Breast epithelium (tissue), 4 donors: ENCODE results near the gene GLIS1. TPM values are rescaled to one million over a fixed set of nuclear protein-coding genes. Genes with fewer than 3 reads are reported as not detected.

Experiments used
- DNase-seq, 2 donors: peaks; one replicate each; pipeline ENCODE4 v3.0.0-alpha.2; 2019; ENCODE audit warnings: low spot score in 2 of 2
- H3K27ac ChIP-seq, 2 donors: fragments of 200-600 bp; sonication (generic) in 1 of 2; one replicate each; pipeline ENCODE4 v1.5.1; 2016 to 2019; ENCODE audit warnings: mild to moderate bottlenecking in 1 of 2
- H3K27me3 ChIP-seq, 2 donors: fragments of 200-600 bp; sonication (generic) in 1 of 2; one replicate each; pipeline versions ENCODE4 v1.5.1 to v1.6.0; 2017 to 2019; ENCODE audit warnings: control low read depth in 1 of 2, mild to moderate bottlenecking in 1 of 2
- H3K36me3 ChIP-seq: fragments of 200-600 bp; one replicate; pipeline ENCODE4 v1.5.1; 2019
- H3K4me1 ChIP-seq, 2 donors: fragments of 200-600 bp; sonication (generic); one replicate each; pipeline ENCODE4 v1.5.1; 2016 to 2019; ENCODE audit warnings: control low read depth in 1 of 2
- H3K4me3 ChIP-seq, 3 donors: fragments of 200-600 bp; sonication (generic); 1 replicate in 2 of 3; 2 replicates in 1 of 3; pipeline ENCODE4 v1.5.1; 2016 to 2019; ENCODE audit warnings: mild to moderate bottlenecking in 3 of 3, moderate library complexity in 2 of 3
- H3K9me3 ChIP-seq, 2 donors: fragments of 200-600 bp; sonication (generic) in 1 of 2; one replicate each; pipeline ENCODE4 v1.5.1; 2016 to 2019; ENCODE audit warnings: control low read depth in 1 of 2
- CTCF ChIP-seq, 3 donors: fragments of 450-650 bp; IDR thresholded peaks; one replicate each; pipeline ENCODE4 v1.5.1; 2016 to 2017; ENCODE audit warnings: antibody characterized with exemption in 3 of 3, mild to moderate bottlenecking in 3 of 3, moderate library complexity in 3 of 3
- POLR2A ChIP-seq: fragments of 450-650 bp; IDR thresholded peaks from one replicate; pipeline ENCODE4 v1.6.1; 2016; ENCODE audit warnings: antibody characterized with exemption, mild to moderate bottlenecking, moderate library complexity
- POLR2AphosphoS5 ChIP-seq, 3 donors: sonication (generic); formaldehyde crosslinking; IDR thresholded peaks; one replicate each; pipeline ENCODE4 v1.6.1; 2017; ENCODE audit warnings: antibody characterized with exemption in 3 of 3
- intact Hi-C: fragments of 100-400 bp; cut with DNase I; formaldehyde crosslinking; loops from one replicate; pipeline ENCODE4 v1.15.1; 2023; ENCODE audit warnings: low total_unique reads
- total RNA-seq, 3 donors: library from RNA; depleted of rRNA; stranded (reverse); fragments of >200 nt; gene quantifications; one replicate each; pipeline ENCODE4 v1.1.0, GENCODE V29; 2016

The GLIS1 gene
- total RNA-seq, 3 donors from 2014 or later, result 0.16 to 2.0 (median 0.59) TPM

DNA sequence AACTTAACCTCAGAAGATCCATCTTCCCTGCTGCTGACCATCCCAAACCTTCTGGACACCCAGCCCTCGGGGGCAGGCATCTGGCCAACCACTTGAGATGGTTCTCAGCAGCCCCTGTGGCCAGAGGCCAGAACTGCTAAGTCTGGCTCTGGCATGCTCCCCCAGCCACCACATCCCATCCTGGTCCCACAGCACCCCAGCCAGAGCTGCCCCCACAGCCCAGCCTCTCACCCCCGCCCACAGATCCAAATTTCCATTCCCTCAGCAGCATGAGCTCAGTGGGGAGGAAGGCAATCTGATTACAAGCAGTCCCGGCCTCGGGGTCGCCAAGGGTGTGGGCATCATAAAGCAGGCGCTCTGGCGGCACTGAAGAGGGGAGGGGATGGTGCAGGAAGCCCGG is 45.6 kb downstream of the GLIS1 start:
- Histone ChIP-seq H3K36me3 (no peaks in the 10 kb centered on the region), H3K27me3 (no peaks in the 10 kb centered on the region), H3K9me3 (no peaks in the 10 kb centered on the region), H3K27ac (no peak overlapping the region), H3K4me1 (no peaks in the 10 kb centered on the region), H3K4me3 (no peak overlapping the region)
- intact Hi-C loops, result no loop called here
- no peak for TF ChIP-seq CTCF (IDR thresholded peaks at IDR 0.05)
- TF ChIP-seq POLR2A, result no peak
- TF ChIP-seq POLR2AphosphoS5 (IDR thresholded peaks at IDR 0.05), result no peak
- DNase-seq, result no peak

DNA sequence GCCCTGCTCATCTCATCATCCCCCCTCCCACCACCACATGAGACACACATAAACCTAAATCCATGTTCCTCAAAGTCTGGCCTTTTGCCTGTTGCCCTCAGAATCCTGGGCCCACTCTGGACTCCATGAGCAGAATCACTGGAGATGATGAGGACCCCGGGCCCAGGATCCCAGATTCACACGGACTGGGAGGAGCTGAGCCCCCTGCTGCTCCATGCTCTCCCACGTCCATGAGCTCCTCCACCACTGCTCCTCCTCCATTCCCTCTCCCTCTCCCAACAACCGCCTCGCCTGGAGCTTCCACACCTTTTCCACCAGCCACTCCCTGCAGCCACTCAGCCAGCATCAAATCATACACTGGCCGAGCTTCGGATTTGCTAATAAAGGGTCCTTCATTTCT is 47.6 kb downstream of the GLIS1 start:
- no peaks in the 10 kb centered on the region for H3K36me3 ChIP-seq
- H3K4me1 ChIP-seq, result no peaks in the 10 kb centered on the region
- no peak for DNase-seq
- intact Hi-C loops, result no loop called here
- H3K9me3 ChIP-seq, result no peaks in the 10 kb centered on the region
- H3K4me3 ChIP-seq, result no peak overlapping the region
- H3K27me3 ChIP-seq, result no peaks in the 10 kb centered on the region
- H3K27ac ChIP-seq, result no peak overlapping the region
- no peak for TF ChIP-seq POLR2A
- TF ChIP-seq CTCF (IDR thresholded peaks at IDR 0.05), result no peak
- no peak for TF ChIP-seq POLR2AphosphoS5 (IDR thresholded peaks at IDR 0.05)

DNA sequence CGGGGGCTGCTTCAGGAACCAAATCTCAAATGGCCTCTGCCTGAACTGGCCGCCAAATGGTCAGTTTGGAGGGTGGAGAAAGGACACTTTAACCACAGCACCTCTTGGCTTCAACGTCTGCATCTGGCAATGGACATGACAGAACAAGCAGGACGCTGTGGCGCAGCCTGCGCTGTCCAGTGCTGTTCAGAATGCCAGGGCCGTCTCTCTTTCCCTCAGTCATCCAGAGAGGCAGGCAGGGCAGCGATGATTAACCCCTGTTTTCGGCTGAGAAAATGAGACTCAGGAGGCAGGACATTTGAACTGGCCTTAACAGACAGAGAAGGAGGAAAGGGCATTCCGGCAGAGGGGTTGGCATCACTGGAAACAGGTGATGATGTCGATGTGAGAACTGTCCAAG is 48.6 kb downstream of the GLIS1 start:
- Histone ChIP-seq H3K27ac (no peak overlapping the region), H3K4me3 (no peak overlapping the region), H3K36me3 (no peaks in the 10 kb centered on the region), H3K4me1 (no peaks in the 10 kb centered on the region), H3K27me3 (no peaks in the 10 kb centered on the region), H3K9me3 (no peaks in the 10 kb centered on the region)
- intact Hi-C loops, result no loop called here
- TF ChIP-seq CTCF (IDR thresholded peaks at IDR 0.05) (no peak), POLR2AphosphoS5 (IDR thresholded peaks at IDR 0.05) (no peak)
- no peak for DNase-seq

DNA sequence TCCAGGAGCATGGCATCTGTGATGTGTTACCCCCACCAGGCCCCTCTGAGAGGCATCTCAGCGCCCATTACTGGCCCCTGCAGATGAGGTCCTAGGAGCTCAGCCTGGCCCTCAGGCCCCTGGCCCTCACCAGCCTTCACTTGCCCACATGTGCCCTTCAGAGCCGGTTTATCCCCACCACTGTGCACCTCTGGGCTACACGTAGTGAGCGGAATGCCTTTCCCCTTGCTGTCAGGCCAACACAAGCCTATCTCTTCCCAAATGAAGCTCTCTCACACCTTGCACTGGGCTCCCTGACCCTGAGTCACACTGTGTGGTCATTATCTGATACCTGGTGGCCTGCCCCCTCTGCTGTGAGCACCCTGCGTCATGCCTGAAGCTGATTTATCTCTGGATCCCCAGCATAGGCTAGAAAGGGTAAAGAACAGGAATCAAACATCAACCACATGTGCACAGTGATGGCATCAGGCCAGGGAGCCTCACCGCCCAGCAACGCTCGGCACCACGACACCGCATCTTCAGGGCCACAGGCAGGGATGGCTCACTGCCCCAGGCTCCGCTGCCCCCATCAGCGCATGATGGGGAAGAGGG is 49.1 kb downstream of the GLIS1 start:
- Histone ChIP-seq H3K27me3 (no peaks in the 10 kb centered on the region), H3K4me1 (no peaks in the 10 kb centered on the region), H3K4me3 (no peak overlapping the region), H3K9me3 (no peaks in the 10 kb centered on the region), H3K27ac (no peak overlapping the region), H3K36me3 (no peaks in the 10 kb centered on the region)
- TF ChIP-seq POLR2A, result no peak
- TF ChIP-seq CTCF (IDR thresholded peaks at IDR 0.05), result no peak
- TF ChIP-seq POLR2AphosphoS5 (IDR thresholded peaks at IDR 0.05), result no peak
- intact Hi-C loops, result loop anchor here (2.0 kb wide), 1 partner anchor 69 kb away; no protein-coding TSS in a partner anchor
- DNase-seq, result no peak

DNA sequence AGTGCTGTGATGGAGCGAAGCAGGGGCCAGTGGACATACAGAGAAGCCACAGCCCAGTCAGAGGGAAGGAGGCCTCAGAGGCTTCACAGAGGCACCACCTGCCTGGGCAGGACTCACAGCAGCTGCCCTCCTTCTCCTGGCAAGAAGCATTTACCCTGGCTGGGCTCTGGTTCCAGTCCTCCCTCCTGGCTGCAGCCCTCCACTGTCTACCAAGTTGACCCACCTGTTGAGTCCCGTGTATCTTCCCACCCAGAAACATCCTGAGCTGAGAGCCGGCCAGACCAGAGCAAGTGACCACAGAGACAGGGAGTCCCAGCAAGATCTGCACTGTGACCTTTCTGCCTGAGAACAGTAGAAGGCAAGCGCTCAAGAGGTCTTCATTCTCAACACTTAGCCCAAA is 49.7 kb downstream of the GLIS1 start:
- no peak for DNase-seq
- TF ChIP-seq CTCF (IDR thresholded peaks at IDR 0.05) (no peak), POLR2A (no peak)
- Histone ChIP-seq H3K27me3 (peaks cover 0 to under 1% of the 10 kb centered on the region in 2 donors), H3K9me3 (no peaks in the 10 kb centered on the region), H3K36me3 (no peaks in the 10 kb centered on the region), H3K27ac (no peak overlapping the region), H3K4me1 (no peaks in the 10 kb centered on the region), H3K4me3 (no peak overlapping the region)
- intact Hi-C loops, result loop anchor here (2.0 kb wide), 1 partner anchor 70 kb away; no protein-coding TSS in a partner anchor
